Gastrocnemius medialis (tissue), 4 donors: Measurements from ENCODE around the gene PEX5L.

Source experiments
- POLR2A ChIP-seq, 2 donors: fragments of 450-650 bp; IDR thresholded peaks; one replicate each; pipeline ENCODE4 v1.6.1; 2017; ENCODE audit warnings: antibody characterized with exemption in 2 of 2, mild to moderate bottlenecking in 2 of 2, moderate library complexity in 2 of 2
- TF ChIP-seq, protein P1 (sequence below), 5 experiments: fragments of 450-650 bp in 3 of 5; fragments of 200-600 bp in 2 of 5; sonication (generic) in 2 of 5; IDR thresholded peaks in 4 of 5; conservative IDR thresholded peaks in 1 of 5; 1 replicate in 4 of 5; 2 replicates in 1 of 5; pipeline ENCODE4 v1.5.1; 2016 to 2019; ENCODE audit warnings: antibody characterized with exemption in 5 of 5, mild to moderate bottlenecking in 3 of 5, moderate library complexity in 3 of 5

DNA sequence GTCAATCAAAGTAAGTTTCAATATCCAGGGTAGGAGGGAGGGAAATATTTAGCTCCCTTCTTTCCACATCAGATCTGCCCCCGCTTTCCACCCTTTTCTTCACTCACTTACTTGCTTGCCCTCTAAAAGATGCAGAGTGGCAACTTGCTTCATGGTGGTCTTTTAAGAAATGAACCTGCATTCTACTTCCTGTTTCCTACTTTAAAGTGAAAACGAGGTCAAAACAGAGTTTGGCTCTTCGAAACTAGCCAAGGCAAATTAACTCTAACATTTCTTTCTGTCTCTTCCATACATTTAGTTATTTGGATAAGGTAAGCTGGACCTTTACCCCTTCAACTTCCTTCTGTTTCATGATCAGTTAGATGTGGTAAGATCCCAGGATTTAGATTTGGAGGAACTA, 34.2 kb upstream of the PEX5L start:
- TF ChIP-seq, protein P1, sequence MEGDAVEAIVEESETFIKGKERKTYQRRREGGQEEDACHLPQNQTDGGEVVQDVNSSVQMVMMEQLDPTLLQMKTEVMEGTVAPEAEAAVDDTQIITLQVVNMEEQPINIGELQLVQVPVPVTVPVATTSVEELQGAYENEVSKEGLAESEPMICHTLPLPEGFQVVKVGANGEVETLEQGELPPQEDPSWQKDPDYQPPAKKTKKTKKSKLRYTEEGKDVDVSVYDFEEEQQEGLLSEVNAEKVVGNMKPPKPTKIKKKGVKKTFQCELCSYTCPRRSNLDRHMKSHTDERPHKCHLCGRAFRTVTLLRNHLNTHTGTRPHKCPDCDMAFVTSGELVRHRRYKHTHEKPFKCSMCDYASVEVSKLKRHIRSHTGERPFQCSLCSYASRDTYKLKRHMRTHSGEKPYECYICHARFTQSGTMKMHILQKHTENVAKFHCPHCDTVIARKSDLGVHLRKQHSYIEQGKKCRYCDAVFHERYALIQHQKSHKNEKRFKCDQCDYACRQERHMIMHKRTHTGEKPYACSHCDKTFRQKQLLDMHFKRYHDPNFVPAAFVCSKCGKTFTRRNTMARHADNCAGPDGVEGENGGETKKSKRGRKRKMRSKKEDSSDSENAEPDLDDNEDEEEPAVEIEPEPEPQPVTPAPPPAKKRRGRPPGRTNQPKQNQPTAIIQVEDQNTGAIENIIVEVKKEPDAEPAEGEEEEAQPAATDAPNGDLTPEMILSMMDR (IDR thresholded peaks at IDR 0.05 in 4 of 5, conservative IDR thresholded peaks at IDR 0.05 in 1 of 5): no peak
- TF ChIP-seq POLR2A (IDR thresholded peaks at IDR 0.05): no peak
